B cell (primary cell): ENCODE data around the gene XRRA1. TPM values are rescaled to one million over a fixed set of nuclear protein-coding genes. Genes with fewer than 3 reads are reported as not detected.
"Not testable (repeated sequence)": the region's sequence is repeated elsewhere in the genome, so short reads cannot be mapped to it uniquely, and the experiment has no call there.

ENCODE experiments used
- ATAC-seq: fragments of 200-7000 bp; cut with Tn5 transposase; one replicate; pipeline ENCODE4 v1.10.0; 2021; ENCODE audit warnings: low read depth, mild to moderate bottlenecking, moderate number of reproducible peaks, moderate library complexity
- CTCF ChIA-PET: fragments of 350-600 bp; sonication (Branson Sonifier 250); formaldehyde crosslinking; loops from one replicate; lab custom pipeline; 2021; ENCODE audit warnings: antibody characterized with exemption, inconsistent platforms; lab: Charles Lee
- POLR2A ChIA-PET: fragments of 350-600 bp; sonication (Branson Sonifier 250); formaldehyde crosslinking; loops from one replicate; lab custom pipeline; 2021; ENCODE audit warnings: antibody characterized with exemption; lab: Charles Lee
- DNase-seq: peaks from one replicate; pipeline ENCODE4 v3.0.0; 2013
- H2AFZ ChIP-seq: 2 replicates; pipeline ENCODE4 v1.6.1; 2012; ENCODE audit warnings: mild to moderate bottlenecking, low read depth, low read length; ENCODE audit not compliant: insufficient read depth, poor library complexity, severe bottlenecking
- H3K27ac ChIP-seq, 2 donors: 1 replicate in 1 of 2; 2 replicates in 1 of 2; pipeline ENCODE4 v1.5.1; 2012 to 2013; ENCODE audit warnings: low read length in 2 of 2, mild to moderate bottlenecking in 2 of 2, moderate library complexity in 1 of 2
- H3K27me3 ChIP-seq, 4 experiments: fragments of 200-600 bp in 1 of 4; sonication (generic) in 1 of 4; replicated peaks in 1 of 4; 1 replicate in 2 of 4; 2 replicates in 2 of 4; pipeline versions ENCODE4 v1.6.1 to v1.7.0; 2013 to 2016; ENCODE audit warnings: low read length in 3 of 4, mild to moderate bottlenecking in 2 of 4, mixed read lengths in 1 of 4, moderate library complexity in 1 of 4; ENCODE audit not compliant: insufficient read depth in 4 of 4, control insufficient read depth in 3 of 4; ENCODE audit errors: control extremely low read depth in 1 of 4
- H3K36me3 ChIP-seq, 2 experiments: replicated peaks in 1 of 2; 1 replicate in 1 of 2; 2 replicates in 1 of 2; pipeline versions ENCODE4 v1.6.1 to v1.7.1; 2013; ENCODE audit warnings: low read length in 1 of 2; ENCODE audit not compliant: insufficient read depth in 2 of 2, control insufficient read depth in 1 of 2; ENCODE audit errors: control extremely low read depth in 1 of 2, extremely low read depth in 1 of 2
- H3K4me1 ChIP-seq, 2 donors: fragments of 200-600 bp in 1 of 2; sonication (generic) in 1 of 2; 1 replicate in 1 of 2; 2 replicates in 1 of 2; pipeline versions ENCODE4 v1.5.1 to v1.6.1; 2013 to 2017; ENCODE audit warnings: low read length in 2 of 2; ENCODE audit not compliant: control insufficient read depth in 2 of 2, insufficient read depth in 2 of 2
- H3K4me2 ChIP-seq: replicated peaks from 2 replicates; pipeline ENCODE3; 2012; ENCODE audit warnings: mild to moderate bottlenecking, low read depth, low read length; ENCODE audit not compliant: poor library complexity, severe bottlenecking
- H3K4me3 ChIP-seq, 5 experiments: fragments of 200-600 bp in 1 of 5; sonication (generic) in 1 of 5; 1 replicate in 3 of 5; 2 replicates in 2 of 5; pipeline versions ENCODE4 v1.5.1 to v1.7.0; 2011 to 2016; ENCODE audit warnings: low read length in 4 of 5, mild to moderate bottlenecking in 4 of 5, low read depth in 2 of 5, control low read depth in 1 of 5, moderate library complexity in 1 of 5; ENCODE audit not compliant: insufficient read depth in 1 of 5; ENCODE audit errors: control extremely low read depth in 1 of 5, extremely low read depth in 1 of 5
- H3K79me2 ChIP-seq: fragments of 200-600 bp; sonication (generic); one replicate; pipeline ENCODE4 v1.6.0; 2016; ENCODE audit warnings: low read length; ENCODE audit not compliant: control insufficient read depth, insufficient read depth
- H3K9ac ChIP-seq: fragments of 200-600 bp; sonication (generic); 2 replicates; pipeline ENCODE4 v1.6.1; 2017; ENCODE audit warnings: mild to moderate bottlenecking, low read length, moderate library complexity
- H3K9me3 ChIP-seq, 3 donors: one replicate each; pipeline versions ENCODE4 v1.6.1 to v1.7.1; 2013; ENCODE audit warnings: low read length in 2 of 3; ENCODE audit not compliant: control insufficient read depth in 2 of 3, insufficient read depth in 1 of 3; ENCODE audit errors: control extremely low read depth in 1 of 3
- H4K20me1 ChIP-seq: 2 replicates; pipeline ENCODE4 v1.6.0; 2012; ENCODE audit warnings: mild to moderate bottlenecking, low read length; ENCODE audit not compliant: insufficient read depth, control insufficient read depth, poor library complexity, severe bottlenecking
- H3K27ac Mint-ChIP-seq: one replicate; pipeline ENCODE4 v1.8.0; 2021; ENCODE audit warnings: mixed read lengths
- H3K27me3 Mint-ChIP-seq: one replicate; pipeline ENCODE4 v1.8.0; 2021; ENCODE audit warnings: mixed read lengths
- H3K4me1 Mint-ChIP-seq: one replicate; pipeline ENCODE4 v1.8.0; 2021; ENCODE audit warnings: mixed read lengths
- H3K4me3 Mint-ChIP-seq: one replicate; pipeline ENCODE4 v1.8.0; 2021; ENCODE audit warnings: mixed read lengths
- H3K9me3 Mint-ChIP-seq: one replicate; pipeline ENCODE4 v1.8.0; 2022; ENCODE audit warnings: mixed read lengths; ENCODE audit not compliant: insufficient read depth
- EZH2 ChIP-seq: IDR thresholded peaks from 2 replicates; pipeline ENCODE4 v1.6.1; 2012; ENCODE audit warnings: borderline replicate concordance, low read depth, mild to moderate bottlenecking, moderate library complexity, low read length; ENCODE audit not compliant: insufficient read depth, poor library complexity, severe bottlenecking
- WGBS: methylation state at CpG from one replicate; pipeline ENCODE4 v1.1.5; 2013; ENCODE audit warnings: missing lambda C conversion rate; ENCODE audit not compliant: insufficient coverage; 5-methylcytosine and 5-hydroxymethylcytosine counted together
- intact Hi-C: fragments of 100-400 bp; cut with micrococcal nuclease; formaldehyde crosslinking; loops from one replicate; pipeline ENCODE4 v1.10.0; 2022
- polyA plus RNA-seq: library from polyadenylated mRNA; depleted of rRNA; stranded (reverse); fragments of >200 nt; gene quantifications from 2 replicates; pipeline ENCODE4 v1.2.3, GENCODE V29; 2012
- total RNA-seq, 2 donors: library from RNA; stranded (reverse); fragments of 120-200 nt in 1 of 2; gene quantifications; 1 replicate in 1 of 2; 2 replicates in 1 of 2; pipeline versions ENCODE4 v1.2.3 to v1.2.4, GENCODE V29; 2013 to 2022
- TF ChIP-seq, protein P1 (sequence below): fragments of 200-600 bp; IDR thresholded peaks from one replicate; pipeline ENCODE4 v1.8.0; 2022; ENCODE audit warnings: antibody characterized with exemption, mild to moderate bottlenecking

Gene XRRA1
- total and polyA plus RNA-seq, 2 donors (not counting 1 experiment from before 2014, with no cell fraction given), result 6.9 to 80.8 TPM

GRCh38 chr11:74826901-74827300 lies 122.0 kb downstream of the XRRA1 start:
- H3K27ac Mint-ChIP-seq, result no peak overlapping the region
- peaks cover 2 to 26% (median 19%) of the 10 kb centered on the region in 3 donors for H3K9me3 ChIP-seq
- POLR2A ChIA-PET, result no interaction called here
- H3K27me3 Mint-ChIP-seq, result no peaks in the 10 kb centered on the region
- no peaks in the 10 kb centered on the region for H3K4me1 ChIP-seq
- H2AFZ ChIP-seq, result no peak overlapping the region
- no peak overlapping the region for H3K27ac ChIP-seq
- H3K36me3 ChIP-seq, result peaks cover 0 to 49% of the 10 kb centered on the region in 2 experiments
- DNase-seq (no peak), ATAC-seq (no peak)
- peaks cover 3% of the 10 kb centered on the region for H3K9me3 Mint-ChIP-seq
- no peak overlapping the region for H3K4me3 ChIP-seq
- H3K27me3 ChIP-seq, result no peaks in the 10 kb centered on the region
- H3K79me2 ChIP-seq, result peaks cover 6% of the 10 kb centered on the region
- no peak for TF ChIP-seq EZH2
- TF ChIP-seq, protein P1, sequence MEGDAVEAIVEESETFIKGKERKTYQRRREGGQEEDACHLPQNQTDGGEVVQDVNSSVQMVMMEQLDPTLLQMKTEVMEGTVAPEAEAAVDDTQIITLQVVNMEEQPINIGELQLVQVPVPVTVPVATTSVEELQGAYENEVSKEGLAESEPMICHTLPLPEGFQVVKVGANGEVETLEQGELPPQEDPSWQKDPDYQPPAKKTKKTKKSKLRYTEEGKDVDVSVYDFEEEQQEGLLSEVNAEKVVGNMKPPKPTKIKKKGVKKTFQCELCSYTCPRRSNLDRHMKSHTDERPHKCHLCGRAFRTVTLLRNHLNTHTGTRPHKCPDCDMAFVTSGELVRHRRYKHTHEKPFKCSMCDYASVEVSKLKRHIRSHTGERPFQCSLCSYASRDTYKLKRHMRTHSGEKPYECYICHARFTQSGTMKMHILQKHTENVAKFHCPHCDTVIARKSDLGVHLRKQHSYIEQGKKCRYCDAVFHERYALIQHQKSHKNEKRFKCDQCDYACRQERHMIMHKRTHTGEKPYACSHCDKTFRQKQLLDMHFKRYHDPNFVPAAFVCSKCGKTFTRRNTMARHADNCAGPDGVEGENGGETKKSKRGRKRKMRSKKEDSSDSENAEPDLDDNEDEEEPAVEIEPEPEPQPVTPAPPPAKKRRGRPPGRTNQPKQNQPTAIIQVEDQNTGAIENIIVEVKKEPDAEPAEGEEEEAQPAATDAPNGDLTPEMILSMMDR, result no peak
- no peak overlapping the region for H3K9ac ChIP-seq
- CTCF ChIA-PET, result no interaction called here
- H3K4me2 ChIP-seq, result no peak overlapping the region
- WGBS, result 100% methylated on average over 2 of the region's 4 CpGs
- intact Hi-C loops, result no loop called here
- peaks cover 5% of the 10 kb centered on the region for H4K20me1 ChIP-seq
- H3K4me1 Mint-ChIP-seq, result no peaks in the 10 kb centered on the region
- no peak overlapping the region for H3K4me3 Mint-ChIP-seq

DNA sequence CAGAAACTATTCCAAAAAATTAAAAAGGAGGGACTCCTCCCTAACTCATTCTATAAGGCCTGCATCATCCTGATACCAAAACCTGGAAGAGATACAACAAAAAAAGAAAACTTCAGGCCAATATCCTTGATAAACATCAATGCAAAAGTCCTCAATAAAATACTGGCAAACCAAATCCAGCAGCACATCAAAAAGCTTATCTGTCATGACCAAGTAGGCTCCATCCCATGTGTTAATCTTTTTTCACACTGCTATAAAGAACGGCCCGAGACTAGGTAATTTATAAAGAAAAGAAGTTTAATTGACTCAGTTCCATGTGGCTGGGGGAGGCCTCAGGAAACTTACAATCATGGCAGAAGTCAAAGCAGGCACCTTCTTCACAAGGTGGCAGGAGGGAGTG lies 123.3 kb downstream of the XRRA1 start:
- H3K4me1 Mint-ChIP-seq, H3K79me2 ChIP-seq, H3K4me3 ChIP-seq, DNase-seq, H4K20me1 ChIP-seq, H3K27me3 ChIP-seq, H2AFZ ChIP-seq, POLR2A ChIA-PET, intact Hi-C loops, H3K4me2 ChIP-seq, H3K9me3 Mint-ChIP-seq, H3K27me3 Mint-ChIP-seq, CTCF ChIA-PET, H3K9ac ChIP-seq, H3K27ac ChIP-seq, H3K4me1 ChIP-seq, H3K27ac Mint-ChIP-seq, ATAC-seq, H3K4me3 Mint-ChIP-seq: not testable (repeated sequence)
- WGBS, result no CpG with 5 or more reads among the region's 2 CpGs
- Histone ChIP-seq H3K36me3 (peaks cover 0 to 52% of the 10 kb centered on the region in 2 experiments), H3K9me3 (peaks cover 2 to 26% (median 19%) of the 10 kb centered on the region in 3 donors)
